IPS-18c (cell line): Measurements from ENCODE around the gene TMEM263.

Source experiments
- H3K4me3 ChIP-seq: 2 replicates; pipeline ENCODE4 v1.7.0; 2013; ENCODE audit warnings: low read depth, mild to moderate bottlenecking, low read length, moderate library complexity; ENCODE audit not compliant: insufficient read depth
- H3K9me3 ChIP-seq: one replicate; pipeline ENCODE4 v1.6.1; 2013; ENCODE audit warnings: mild to moderate bottlenecking, low read length, moderate library complexity; ENCODE audit not compliant: control insufficient read depth, insufficient read depth

TMEM263 gene

GRCh38 chr12:106941481-106942156 lies 14.1 kb upstream of the TMEM263 start:
- Histone ChIP-seq H3K9me3 (peaks cover 3% of the 10 kb centered on the region), H3K4me3 (no peak overlapping the region)

DNA sequence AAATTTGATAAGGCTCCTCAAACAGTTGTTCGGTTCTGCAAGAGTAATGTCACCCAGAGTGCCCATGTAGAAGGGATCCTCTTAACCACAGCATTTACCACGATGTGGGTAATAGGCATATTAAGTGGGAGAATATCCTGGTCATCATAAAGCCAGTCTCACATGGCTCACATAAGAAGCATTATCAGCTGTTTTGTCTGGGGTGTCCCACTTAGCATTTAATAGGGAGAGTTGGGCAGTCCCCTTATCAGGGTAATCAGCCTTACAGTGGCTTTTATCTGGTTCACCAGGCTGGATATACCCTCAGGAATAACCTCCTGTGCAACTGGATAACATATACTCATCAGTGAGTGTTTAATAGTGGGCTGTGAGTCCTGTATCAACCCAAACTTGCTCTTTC lies 12.9 kb upstream of the TMEM263 start:
- peaks cover 10% of the 10 kb centered on the region for H3K9me3 ChIP-seq
- no peak overlapping the region for H3K4me3 ChIP-seq

- Histone ChIP-seq H3K9me3 (peaks cover 12% of the 10 kb centered on the region), H3K4me3 (no peak overlapping the region)
Observed at GRCh38 chr12:106945261-106945851, 10.4 kb upstream of the TMEM263 start.

- H3K9me3 ChIP-seq = peaks cover 12% of the 10 kb centered on the region
- no peak overlapping the region for H3K4me3 ChIP-seq
Observed at GRCh38 chr12:106947461-106947860, 8.2 kb upstream of the TMEM263 start.

DNA sequence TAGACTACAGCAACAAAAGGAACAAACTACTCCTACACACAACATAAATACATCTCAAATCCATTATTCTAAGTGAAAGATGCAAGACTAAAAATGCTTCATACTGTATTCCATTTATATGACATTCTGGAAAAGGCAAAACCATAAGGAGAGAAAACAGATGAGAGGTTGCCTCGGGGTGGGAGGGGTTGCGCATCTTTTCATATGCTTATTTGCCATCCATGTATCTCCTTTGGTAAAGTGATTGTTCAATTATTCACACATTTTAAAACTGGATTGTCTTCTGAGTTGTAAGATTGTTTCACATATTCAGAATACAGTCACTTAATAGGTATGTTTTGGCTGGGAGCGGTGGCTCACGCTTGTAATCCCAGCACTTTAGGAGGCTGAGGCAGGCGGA lies 5.1 kb upstream of the TMEM263 start:
- H3K9me3 ChIP-seq = peaks cover 11% of the 10 kb centered on the region
- no peak overlapping the region for H3K4me3 ChIP-seq

GRCh38 chr12:106953352-106954250 lies 2.1 kb upstream of the TMEM263 start:
- Histone ChIP-seq H3K4me3 (no peak overlapping the region), H3K9me3 (peaks cover 4% of the 10 kb centered on the region)

- peak overlapping the region; percentile 92 for H3K4me3 ChIP-seq
- H3K9me3 ChIP-seq = peaks cover 2% of the 10 kb centered on the region
Observed at GRCh38 chr12:106954462-106955376, 988 bp upstream of the TMEM263 start.

GRCh38 chr12:106956048-106956578 lies 406 bp downstream of the TMEM263 start:
- H3K9me3 ChIP-seq = peaks cover 2% of the 10 kb centered on the region
- peak overlapping the region; percentile 92 for H3K4me3 ChIP-seq

GRCh38 chr12:106957583-106957982 lies 1.9 kb downstream of the TMEM263 start:
- H3K4me3 ChIP-seq = no peak overlapping the region
- peaks cover 2% of the 10 kb centered on the region for H3K9me3 ChIP-seq

GRCh38 chr12:106960443-106960842 lies 4.7 kb downstream of the TMEM263 start:
- Histone ChIP-seq H3K9me3 (no peaks in the 10 kb centered on the region), H3K4me3 (no peak overlapping the region)

DNA sequence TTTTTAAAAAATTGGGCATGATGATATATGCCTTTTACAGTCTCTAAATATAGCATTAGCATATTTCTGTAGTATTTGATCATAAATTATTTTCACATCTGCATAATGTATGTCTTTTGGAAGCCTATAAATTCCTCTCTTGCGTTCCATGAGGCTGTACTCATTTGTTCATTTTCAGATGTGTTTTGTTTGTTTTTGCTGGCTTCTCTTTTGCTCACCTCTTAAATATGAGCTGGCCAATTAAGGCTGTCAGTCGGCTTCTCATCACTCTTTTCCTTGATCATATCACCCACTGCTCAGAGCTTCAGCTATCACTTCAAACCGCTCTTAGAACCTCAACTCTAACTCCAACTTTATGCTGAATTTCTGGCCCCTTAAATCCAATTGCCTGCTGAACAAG lies 6.6 kb downstream of the TMEM263 start:
- no peaks in the 10 kb centered on the region for H3K9me3 ChIP-seq
- H3K4me3 ChIP-seq = no peak overlapping the region

DNA sequence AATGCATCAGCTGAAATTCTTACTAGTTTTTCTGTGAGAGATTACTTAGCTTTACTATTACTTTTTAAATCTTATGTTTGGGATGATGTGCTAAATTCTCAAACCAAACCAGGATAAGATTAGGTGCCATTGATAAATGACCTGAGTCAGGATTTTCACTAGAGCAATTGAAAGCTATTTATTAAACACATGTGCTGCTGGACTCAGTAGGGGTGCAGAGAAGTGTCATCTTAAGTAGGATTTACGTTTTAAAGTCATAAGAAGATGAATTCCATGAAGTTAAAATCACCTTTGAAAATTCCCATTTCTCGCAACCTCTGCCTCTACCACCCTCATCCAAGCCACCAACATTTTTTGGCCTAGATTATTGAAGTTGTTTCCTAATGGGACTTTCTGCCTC lies 8.8 kb downstream of the TMEM263 start:
- Histone ChIP-seq H3K9me3 (no peaks in the 10 kb centered on the region), H3K4me3 (no peak overlapping the region)

- Histone ChIP-seq H3K9me3 (no peaks in the 10 kb centered on the region), H3K4me3 (no peak overlapping the region)
Observed at GRCh38 chr12:106971065-106971464, 15.4 kb downstream of the TMEM263 start.

DNA sequence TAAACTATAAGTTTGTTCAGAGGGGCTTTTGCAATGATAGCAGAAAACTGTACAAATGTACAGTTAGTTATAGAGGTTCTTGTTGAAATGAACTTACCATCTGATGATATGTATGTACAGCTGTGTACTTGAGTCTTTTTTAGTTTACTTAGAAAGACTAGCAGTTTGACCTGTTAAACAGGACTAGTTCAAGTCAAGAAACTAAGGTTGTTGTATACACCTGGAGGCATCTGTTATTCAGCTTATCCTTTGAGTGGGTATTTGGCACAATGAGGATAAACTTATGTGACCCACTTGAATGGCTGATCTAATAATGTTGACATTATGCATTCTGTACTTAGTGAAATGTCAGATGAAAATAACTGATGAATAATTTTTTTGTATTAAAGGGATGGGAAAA lies 17.8 kb downstream of the TMEM263 start:
- no peaks in the 10 kb centered on the region for H3K9me3 ChIP-seq
- no peak overlapping the region for H3K4me3 ChIP-seq

GRCh38 chr12:106974511-106974910 lies 18.8 kb downstream of the TMEM263 start:
- Histone ChIP-seq H3K4me3 (no peak overlapping the region), H3K9me3 (no peaks in the 10 kb centered on the region)

- H3K9me3 ChIP-seq = no peaks in the 10 kb centered on the region
- no peak overlapping the region for H3K4me3 ChIP-seq
Observed at GRCh38 chr12:106975098-106975497, 19.4 kb downstream of the TMEM263 start.
